Measurements from ENCODE around the gene PIK3AP1. TPM values are rescaled to one million over a fixed set of nuclear protein-coding genes. Genes with fewer than 3 reads are reported as not detected.
"Not testable (repeated sequence)": the region's sequence is repeated elsewhere in the genome, so short reads cannot be mapped to it uniquely, and the experiment has no call there.

The PIK3AP1 gene
- total RNA-seq, 6 donors from 2014 or later, result 22.0 to 64.8 (median 34.6) TPM

GRCh38 chr10:96752375-96752774 is 32.1 kb upstream of the PIK3AP1 start:
- Histone ChIP-seq H3K36me3 (no peaks in the 10 kb centered on the region), H3K27ac (no peak overlapping the region), H3K9me3 (no peaks in the 10 kb centered on the region), H3K4me3 (no peak overlapping the region), H3K4me1 (peaks cover 0 to 4% (median 0%) of the 10 kb centered on the region in 4 donors), H3K27me3 (no peaks in the 10 kb centered on the region)
- 73 to 78% methylated on average over 4 of the region's 4 CpGs for WGBS, 2 donors
- no peak for TF ChIP-seq POLR2A (IDR thresholded peaks at IDR 0.05)
- no peak for TF ChIP-seq EP300 (IDR thresholded peaks at IDR 0.05)
- no peak for TF ChIP-seq CTCF (IDR thresholded peaks at IDR 0.05)
- TF ChIP-seq POLR2AphosphoS5 (IDR thresholded peaks at IDR 0.05), result no peak
- no peak for ATAC-seq (ENCODE audit: low FRiP score in 2 of 2)
- DNase-seq, result no peak

- not testable (repeated sequence) for H3K4me3 ChIP-seq; H3K36me3 ChIP-seq; H3K27me3 ChIP-seq; H3K4me1 ChIP-seq; ATAC-seq (ENCODE audit: low FRiP score in 2 of 2); H3K9me3 ChIP-seq; H3K27ac ChIP-seq
- DNase-seq, result peak in 1 of 2 donors; percentile 49
- WGBS, 2 donors, result 94 to 96% methylated on average over 22 to 24 of the region's 24 CpGs
Measured at GRCh38 chr10:96750316-96750715, 30.0 kb upstream of the PIK3AP1 start.

GRCh38 chr10:96747734-96748550 is 27.6 kb upstream of the PIK3AP1 start:
- DNase-seq (no peak), ATAC-seq (ENCODE audit: low FRiP score in 2 of 2) (peak in 1 of 2 donors; percentile 34)
- H3K27ac ChIP-seq, result peak overlapping the region in 1 of 4 donors; percentile 41
- no peaks in the 10 kb centered on the region for H3K9me3 ChIP-seq
- WGBS, 2 donors, result 55 to 66% methylated on average over 7 of the region's 7 CpGs
- H3K36me3 ChIP-seq, result no peaks in the 10 kb centered on the region
- H3K4me1 ChIP-seq, result peaks cover 0 to 4% (median 0%) of the 10 kb centered on the region in 4 donors
- no peak overlapping the region for H3K4me3 ChIP-seq
- TF ChIP-seq EP300 (IDR thresholded peaks at IDR 0.05), result no peak
- no peak for TF ChIP-seq CTCF (IDR thresholded peaks at IDR 0.05)
- no peak for TF ChIP-seq POLR2AphosphoS5 (IDR thresholded peaks at IDR 0.05)
- no peak for TF ChIP-seq POLR2A (IDR thresholded peaks at IDR 0.05)
- no peaks in the 10 kb centered on the region for H3K27me3 ChIP-seq

GRCh38 chr10:96746503-96746902 is 26.2 kb upstream of the PIK3AP1 start:
- no peaks in the 10 kb centered on the region for H3K36me3 ChIP-seq
- no peak for ATAC-seq (ENCODE audit: low FRiP score in 2 of 2)
- WGBS, 2 donors, result 69 to 70% methylated on average over 3 of the region's 3 CpGs

GRCh38 chr10:96745950-96746349 is 25.6 kb upstream of the PIK3AP1 start:
- DNase-seq, result no peak
- H3K36me3 ChIP-seq, result no peaks in the 10 kb centered on the region
- no peaks in the 10 kb centered on the region for H3K27me3 ChIP-seq
- TF ChIP-seq POLR2AphosphoS5 (IDR thresholded peaks at IDR 0.05) (no peak), POLR2A (IDR thresholded peaks at IDR 0.05) (no peak), EP300 (IDR thresholded peaks at IDR 0.05) (no peak)
- H3K9me3 ChIP-seq, result no peaks in the 10 kb centered on the region
- H3K4me1 ChIP-seq, result peaks cover 0 to 4% (median 0%) of the 10 kb centered on the region in 4 donors
- H3K4me3 ChIP-seq, result no peak overlapping the region
- no peak for ATAC-seq (ENCODE audit: low FRiP score in 2 of 2)
- H3K27ac ChIP-seq, result no peak overlapping the region

More at GRCh38 chr10:96746503-96746902, 26.2 kb upstream of the PIK3AP1 start:
- Histone ChIP-seq H3K9me3 (no peaks in the 10 kb centered on the region), H3K27ac (no peak overlapping the region), H3K4me3 (no peak overlapping the region), H3K27me3 (no peaks in the 10 kb centered on the region), H3K4me1 (peaks cover 0 to 4% (median 0%) of the 10 kb centered on the region in 4 donors)
- TF ChIP-seq CTCF (IDR thresholded peaks at IDR 0.05) (no peak), EP300 (IDR thresholded peaks at IDR 0.05) (no peak)
- DNase-seq, result no peak

Measured in upper lobe of left lung (tissue), 6 donors.